NCI-H1092 (cell line): ENCODE results near the gene CNGA4.

Source experiments
- DNase-seq: peaks from one replicate; lab custom pipeline; 2025; lab: John Stamatoyannopoulos, UW

Gene CNGA4, protein sequence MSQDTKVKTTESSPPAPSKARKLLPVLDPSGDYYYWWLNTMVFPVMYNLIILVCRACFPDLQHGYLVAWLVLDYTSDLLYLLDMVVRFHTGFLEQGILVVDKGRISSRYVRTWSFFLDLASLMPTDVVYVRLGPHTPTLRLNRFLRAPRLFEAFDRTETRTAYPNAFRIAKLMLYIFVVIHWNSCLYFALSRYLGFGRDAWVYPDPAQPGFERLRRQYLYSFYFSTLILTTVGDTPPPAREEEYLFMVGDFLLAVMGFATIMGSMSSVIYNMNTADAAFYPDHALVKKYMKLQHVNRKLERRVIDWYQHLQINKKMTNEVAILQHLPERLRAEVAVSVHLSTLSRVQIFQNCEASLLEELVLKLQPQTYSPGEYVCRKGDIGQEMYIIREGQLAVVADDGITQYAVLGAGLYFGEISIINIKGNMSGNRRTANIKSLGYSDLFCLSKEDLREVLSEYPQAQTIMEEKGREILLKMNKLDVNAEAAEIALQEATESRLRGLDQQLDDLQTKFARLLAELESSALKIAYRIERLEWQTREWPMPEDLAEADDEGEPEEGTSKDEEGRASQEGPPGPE

DNA sequence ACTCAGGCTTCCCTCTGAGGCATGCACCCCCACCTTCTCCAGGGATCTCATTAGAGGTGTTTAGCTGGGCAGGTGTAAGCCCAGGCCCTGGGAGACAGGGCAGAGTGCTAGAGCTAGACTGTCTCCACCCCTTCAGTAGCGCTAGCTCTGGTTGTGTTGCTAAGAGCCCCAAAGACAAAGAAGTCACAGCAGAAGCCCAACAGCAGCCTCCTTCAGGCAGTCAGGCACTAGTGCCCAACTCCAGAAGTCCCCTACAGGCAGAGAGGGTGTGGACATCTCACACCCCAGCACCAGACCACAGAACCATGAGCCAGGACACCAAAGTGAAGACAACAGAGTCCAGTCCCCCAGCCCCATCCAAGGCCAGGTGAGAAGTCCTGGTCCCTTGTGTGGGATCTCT is at the start of gene CNGA4:
Gene CNGA4 (plus strand): TSS at position 188 of the 400 bp plus-strand sequence. CDS start 118 bp downstream, at position 306.
- DNase-seq, result no peak

DNA sequence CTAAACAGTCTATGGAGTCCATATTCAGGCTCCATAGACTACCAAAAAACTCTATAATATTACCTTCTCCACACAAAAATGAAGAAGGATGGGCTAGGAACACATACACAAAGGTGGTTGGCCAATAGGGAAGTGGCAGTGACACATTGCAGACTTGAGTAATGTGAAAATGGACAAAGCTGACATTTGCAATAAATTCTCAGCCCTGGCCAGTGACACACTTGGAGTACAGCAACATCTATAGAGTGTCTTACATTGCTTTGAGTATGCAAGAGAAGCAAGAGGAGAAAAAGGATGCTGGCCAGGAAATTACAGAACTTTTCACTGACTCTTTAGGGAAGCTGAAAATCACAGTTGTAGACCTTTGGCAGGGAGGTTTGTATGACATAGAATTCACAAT is 47.1 kb upstream of the CNGA4 start:
- no peak for DNase-seq

DNA sequence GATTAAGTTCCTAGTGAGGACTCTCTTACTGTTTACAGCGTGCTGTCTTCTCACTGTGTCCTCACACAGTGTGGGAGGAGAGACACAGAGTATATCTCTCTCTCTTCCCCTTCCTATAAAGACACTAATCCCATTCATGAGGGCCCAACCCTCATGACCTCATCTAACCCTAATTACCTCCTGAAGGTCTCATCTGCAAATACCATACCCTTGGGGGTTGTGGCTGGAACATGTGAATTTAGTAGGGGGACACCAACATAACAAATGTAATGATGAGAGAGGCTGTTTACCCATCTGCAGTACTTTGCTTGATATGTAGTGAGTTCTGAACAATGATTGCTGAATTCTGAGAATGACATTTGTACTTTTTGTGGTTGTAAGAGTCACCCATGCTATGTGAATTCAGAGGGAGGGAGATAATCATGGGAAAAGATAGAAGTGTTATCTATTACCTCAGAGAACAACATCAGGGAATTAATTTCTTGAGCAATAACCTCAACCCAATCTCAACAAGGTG is 44.8 kb upstream of the CNGA4 start:
- no peak for DNase-seq

DNA sequence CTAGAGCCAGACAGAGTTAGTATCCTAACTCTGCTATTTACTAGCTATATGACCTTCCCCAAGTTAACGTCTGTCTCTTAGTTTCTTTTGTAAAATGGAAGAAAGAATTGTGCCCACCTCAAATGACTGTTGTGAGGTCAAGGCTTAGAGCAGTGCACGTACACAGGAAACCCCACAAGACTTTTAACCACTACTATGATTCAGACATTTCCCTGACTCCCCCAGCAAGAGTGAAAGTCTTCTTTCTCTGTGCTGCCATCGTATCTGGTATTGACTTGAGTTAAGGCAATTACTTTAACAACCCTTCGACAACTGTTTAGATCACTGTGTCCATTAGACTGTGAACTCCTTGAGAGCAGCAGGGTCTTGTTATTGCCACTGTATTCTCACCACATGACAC is 42.5 kb upstream of the CNGA4 start:
- no peak for DNase-seq

DNA sequence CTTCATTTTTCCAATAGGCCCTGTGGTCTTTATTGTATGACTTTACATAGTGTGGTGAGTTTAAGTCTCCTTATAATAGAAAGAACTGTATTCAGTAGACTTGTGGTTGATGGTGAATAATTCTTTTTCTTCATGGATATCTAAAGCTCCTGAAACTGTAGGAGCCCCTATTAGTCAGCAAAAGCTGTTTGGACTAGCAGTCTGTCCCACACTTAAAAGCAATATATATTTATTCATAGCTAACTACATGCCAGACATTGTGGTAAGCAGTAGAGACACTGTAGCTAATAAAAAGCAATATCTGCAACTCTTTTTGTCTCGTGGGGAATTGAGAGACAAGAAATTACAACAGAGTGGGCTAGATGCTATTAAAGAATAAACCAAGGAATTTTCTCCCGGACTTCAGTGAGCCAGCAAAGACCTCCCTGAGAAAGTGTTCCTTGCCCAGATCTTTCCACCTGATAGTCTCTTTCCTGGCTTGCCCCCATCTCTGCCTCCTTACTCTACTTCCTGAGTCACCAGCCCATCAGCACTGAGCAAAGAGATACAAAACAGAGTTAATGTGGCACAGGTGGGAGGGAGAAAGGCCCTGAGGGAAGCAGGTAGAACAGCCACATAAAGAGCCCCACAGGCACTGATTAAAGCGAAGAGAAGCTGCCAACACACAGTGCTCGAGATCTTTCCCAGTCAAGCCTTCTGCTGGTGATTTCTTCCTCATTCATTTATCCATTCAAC is 41.3 kb upstream of the CNGA4 start:
- DNase-seq, result no peak

DNA sequence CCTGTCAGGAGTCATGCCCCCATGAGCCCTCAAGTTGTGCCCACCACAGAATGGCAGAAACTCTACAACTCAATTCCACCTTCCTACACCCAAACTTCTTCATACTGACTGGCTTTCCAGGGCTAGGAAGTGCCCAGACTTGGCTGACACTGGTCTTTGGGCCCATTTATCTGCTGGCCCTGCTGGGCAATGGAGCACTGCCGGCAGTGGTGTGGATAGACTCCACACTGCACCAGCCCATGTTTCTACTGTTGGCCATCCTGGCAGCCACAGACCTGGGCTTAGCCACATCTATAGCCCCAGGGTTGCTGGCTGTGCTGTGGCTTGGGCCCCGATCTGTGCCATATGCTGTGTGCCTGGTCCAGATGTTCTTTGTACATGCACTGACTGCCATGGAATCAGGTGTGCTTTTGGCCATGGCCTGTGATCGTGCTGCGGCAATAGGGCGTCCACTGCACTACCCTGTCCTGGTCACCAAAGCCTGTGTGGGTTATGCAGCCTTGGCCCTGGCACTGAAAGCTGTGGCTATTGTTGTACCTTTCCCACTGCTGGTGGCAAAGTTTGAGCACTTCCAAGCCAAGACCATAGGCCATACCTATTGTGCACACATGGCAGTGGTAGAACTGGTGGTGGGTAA is 39.6 kb upstream of the CNGA4 start, which contains the start of gene OR52W1:
Gene OR52W1 (plus strand): TSS at position 51 of the 637 bp plus-strand sequence. CDS start 0 bp downstream, at position 51.
- no peak for DNase-seq

DNA sequence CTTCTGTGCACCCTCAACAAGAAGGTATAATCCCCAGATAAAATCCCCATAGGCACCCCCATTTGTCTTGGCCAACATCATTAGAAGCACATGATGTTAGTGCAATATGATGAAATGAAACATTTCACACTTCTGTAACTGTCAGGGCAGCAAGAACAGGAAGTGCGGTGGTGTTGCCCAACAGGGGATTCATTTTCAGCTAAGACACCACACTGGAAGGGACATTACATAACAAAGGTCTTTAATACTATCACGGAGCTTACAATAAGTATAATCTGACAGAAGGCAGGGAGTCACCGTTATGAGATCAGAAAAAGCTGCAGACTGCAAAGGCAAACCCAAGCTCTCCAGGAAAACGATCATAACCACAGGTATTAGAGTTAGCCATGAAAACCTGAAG is 37.9 kb upstream of the CNGA4 start:
- no peak for DNase-seq

DNA sequence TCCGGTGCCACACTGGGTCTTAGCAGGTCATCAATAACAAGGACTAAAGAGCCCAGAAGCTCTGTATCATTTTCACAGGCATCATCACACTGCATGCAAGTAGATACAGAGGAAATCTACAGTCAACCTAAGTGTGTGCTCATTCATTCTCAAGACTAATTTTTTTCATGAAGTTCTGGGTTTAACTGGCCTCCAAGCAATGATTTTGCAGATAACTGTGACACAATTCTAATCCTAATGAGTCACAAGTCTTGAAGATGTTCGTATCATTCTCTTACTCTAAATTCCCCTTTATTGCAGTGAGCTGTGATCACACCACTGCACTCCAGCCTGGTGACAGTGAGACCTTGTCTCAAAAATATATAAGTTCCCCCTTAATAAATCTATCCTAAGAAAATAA is 37.4 kb upstream of the CNGA4 start:
- DNase-seq, result no peak

DNA sequence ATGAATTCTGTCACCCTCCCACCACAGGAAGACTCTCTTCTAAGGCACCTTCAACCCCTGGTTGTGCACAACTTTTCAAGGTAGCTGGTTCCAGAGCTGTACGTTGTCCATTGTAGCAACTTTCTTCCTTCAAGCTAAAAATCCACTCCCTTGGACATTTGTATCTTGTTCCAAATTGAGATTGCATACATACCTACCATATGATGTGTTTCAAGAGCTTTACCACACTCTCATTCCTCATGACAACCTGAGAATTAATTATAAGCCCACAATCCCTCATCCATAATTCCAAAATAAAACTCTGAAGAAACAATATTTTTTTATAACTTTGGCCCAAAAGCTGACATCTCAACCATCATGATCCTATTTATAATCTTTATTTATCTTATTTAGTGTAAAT is 36.8 kb upstream of the CNGA4 start:
- no peak for DNase-seq

DNA sequence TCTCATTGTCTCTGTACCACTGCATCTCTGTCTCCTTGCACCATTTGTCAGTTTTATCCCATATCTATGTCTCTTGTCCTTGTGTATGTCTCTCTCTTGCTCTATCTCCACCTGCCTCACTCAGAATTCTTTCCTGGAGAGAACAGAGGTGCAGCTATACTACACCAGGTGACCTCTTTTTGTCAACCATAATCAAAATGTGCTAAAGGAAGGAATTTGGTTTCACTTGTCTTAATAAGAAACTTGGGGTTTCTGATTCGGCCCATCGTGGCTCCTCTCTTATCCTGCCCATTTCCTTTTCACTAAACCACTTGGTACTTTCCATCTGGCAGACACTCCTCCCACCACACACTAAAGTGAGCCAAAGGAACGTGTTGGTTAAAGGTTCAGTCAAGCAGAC is 35.6 kb upstream of the CNGA4 start:
- DNase-seq, result no peak

DNA sequence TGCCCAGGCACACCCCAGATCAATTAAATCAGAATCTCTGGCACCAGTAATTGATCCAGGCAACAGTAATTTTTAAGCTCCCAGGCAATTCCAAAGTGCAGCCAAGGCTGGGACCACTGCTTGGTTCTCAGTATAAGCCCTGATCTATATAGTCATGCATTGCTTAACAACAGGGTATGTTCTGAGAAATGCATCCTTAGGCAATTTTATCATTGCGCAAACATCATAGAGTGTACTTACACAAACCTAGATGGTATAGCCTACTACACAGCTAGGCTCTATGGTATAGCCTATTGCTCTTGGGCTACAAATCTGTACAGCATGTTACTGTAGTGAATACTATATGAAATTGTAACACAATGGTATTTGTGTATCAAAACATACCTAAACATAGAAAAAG is 34.2 kb upstream of the CNGA4 start:
- DNase-seq, result no peak

DNA sequence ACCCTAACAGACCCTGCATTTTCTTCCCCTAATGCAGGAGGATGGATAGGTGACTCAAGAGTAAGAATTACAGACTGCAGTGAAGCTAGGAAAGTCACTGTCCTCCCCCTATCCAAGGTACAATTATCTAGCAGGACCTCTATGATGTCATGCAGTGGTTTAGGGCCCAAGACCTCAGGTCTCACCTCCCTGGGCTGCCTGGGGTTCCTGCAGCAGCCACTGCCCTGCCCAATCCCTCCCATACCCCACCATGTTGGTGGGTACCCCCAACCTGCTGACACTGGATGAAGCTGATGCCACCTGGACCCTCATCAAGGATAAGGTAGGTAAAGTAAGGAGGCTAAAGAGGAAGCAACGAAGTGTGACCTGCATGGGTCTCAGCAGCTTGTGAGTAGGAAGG is 33.5 kb upstream of the CNGA4 start, which contains the start of gene C11orf42:
Gene C11orf42 (plus strand): TSS at position 192 of the 400 bp plus-strand sequence. CDS start 59 bp downstream, at position 251.
- no peak for DNase-seq

DNA sequence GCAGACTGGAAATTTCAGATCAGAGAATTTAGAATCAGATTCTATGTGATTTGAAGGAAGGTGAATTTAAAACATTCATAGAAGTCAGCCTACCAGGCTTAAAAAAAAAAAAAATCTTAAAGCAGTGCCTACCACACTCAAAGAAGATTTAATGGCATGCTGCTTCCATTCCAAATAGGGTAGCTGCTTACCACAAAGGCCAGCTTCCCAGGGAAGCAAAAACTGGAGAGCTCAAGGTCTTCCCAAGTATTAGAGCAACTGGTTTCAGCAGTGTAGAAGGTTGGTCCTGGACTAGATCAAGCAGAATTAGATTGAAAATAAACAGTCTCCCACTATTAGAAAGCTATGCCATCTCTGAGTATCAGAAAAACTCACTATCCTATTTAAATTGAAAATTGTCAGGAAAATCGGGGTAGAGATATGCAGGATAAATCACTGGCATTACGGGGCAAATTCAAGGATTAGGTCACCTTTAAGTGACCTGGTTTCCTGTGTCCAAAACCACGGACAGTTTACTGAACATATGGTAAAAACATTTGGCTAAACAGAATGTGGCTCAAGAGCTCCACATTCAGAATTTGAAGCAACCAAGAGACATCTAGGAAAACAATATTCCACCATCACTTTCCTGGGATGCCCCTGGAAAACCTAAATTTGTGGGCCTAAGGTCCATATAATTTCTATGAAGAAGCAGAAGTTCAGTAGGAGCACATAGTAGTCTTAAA is 32.3 kb upstream of the CNGA4 start:
- DNase-seq, result no peak

DNA sequence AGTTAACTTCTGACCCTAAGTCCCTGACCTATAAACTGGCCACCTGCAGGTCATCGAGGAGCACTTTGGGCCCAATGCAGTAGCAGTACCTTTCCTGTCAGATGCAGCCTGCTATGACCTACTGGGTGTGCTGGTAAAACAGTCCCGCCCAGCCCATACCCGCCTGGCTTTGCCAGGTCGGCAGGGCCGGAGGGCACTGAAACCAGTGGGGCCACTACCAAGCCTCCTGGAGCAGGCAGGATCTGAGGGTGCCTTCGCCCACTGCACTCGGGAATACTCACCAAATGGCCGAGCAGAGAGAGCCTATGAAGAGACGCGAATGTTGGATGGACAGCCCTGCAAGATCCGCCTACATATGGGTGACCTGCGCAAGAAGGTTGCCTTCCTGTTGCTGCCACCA is 29.1 kb upstream of the CNGA4 start:
- no peak for DNase-seq

DNA sequence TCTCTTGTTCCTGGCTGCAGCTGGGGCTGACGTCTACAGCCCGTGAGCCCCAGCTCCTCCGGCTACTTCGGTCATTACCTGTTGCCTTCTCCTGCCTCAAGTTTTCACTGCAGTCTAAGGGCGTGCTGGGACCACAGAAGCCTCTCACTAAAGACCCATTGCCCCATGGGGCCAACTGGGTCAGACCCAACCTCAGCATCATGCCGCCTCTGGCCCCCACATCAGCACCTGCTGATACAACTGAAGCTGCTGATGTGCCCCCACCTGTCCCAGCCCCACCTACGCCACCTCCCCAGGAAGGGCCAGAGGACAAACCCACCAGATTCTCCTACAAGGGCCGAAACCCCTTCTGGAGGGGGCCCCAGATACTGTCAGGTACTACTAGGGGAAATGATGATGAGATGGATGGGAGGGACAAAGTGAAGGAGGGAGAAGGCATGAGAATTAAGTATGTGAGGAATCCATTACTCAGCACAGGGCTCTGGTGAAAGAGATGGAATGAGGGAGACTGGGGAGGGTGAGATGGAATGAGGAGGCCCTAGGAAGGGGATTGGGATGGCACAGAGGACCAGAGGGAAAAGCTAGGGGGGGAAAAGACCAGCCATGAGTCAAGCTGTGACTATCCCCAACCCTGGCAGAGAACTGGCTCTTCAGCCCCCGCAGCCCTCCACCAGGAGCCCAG is 28.5 kb upstream of the CNGA4 start:
- DNase-seq, result no peak

DNA sequence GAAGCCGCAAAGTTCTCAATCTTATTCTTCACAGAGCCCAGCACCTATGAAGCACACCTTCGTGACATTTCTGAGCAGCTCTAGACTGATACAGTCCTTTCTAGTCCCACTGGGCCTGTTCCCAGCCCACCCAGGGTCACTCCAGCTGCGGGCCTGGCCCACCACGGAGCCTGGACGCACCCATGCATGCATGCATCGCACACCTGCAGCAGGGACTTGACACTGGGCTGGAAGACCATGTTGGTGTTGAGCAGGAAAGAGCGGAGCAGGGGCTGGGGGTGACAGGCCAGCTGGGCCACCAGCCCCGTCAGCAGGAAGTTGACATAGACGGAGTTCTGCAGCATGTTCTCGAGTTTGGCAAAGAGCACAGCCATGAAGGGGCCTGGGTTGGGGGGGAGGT is 24.4 kb upstream of the CNGA4 start:
- DNase-seq, result no peak

DNA sequence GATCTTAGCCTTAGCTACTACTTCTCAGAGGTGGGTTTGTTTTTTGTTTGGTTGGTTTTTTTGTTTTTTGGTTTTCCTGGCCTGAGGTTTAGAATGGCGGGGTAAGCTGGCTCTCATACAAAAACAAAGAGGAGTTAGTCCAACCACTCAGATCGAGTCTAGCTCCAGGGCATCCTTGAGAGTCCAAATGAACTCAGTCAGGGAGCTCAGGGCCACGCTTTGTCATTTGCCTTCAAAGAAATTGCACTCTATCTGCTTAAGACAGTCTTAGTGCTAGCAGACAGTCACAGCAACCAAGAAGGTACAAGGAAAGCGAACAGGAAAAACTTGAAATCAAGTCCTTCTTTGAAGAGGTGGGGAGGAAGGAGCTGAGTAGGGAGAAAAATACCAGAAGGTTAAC is 22.4 kb upstream of the CNGA4 start:
- no peak for DNase-seq

DNA sequence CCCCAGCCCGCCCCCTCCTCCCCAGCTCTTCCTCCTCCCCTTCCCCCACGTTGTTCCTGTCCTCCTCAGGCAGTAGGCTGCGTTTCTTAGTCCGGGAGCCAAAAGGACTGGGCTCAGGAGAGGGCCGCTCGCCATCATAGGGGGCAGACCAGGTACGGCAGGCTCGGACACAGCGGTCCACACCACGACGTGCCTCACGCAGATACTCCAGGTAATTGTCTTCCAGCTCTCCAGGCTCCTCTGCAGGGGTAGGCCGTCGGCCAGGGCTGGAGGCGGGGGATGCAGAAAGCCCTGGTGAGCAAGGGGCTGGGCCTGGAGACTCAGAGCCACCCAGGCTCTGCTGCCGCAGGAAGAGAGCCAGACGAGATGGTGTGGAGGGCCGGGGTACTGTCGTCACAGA is 21.2 kb upstream of the CNGA4 start:
- DNase-seq, result no peak

DNA sequence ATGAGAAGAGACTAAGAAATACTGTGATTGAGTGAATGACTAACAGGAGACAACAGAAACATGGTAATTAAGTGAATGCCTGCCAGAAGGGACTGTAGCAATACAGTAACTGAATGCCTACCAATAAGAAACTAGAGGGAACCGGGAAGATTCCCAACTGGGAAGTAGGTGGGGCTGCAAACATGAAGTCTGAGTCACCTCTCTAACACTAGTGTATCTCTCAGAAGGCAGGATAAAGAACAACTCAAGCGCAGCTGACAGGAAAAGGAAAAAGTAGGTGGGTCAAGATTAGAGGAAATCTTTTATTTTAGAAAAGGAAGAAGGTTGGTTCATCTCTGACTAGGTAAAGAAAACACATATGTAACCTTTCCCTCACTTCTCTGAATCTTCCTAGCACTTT is 19.5 kb upstream of the CNGA4 start:
- no peak for DNase-seq

DNA sequence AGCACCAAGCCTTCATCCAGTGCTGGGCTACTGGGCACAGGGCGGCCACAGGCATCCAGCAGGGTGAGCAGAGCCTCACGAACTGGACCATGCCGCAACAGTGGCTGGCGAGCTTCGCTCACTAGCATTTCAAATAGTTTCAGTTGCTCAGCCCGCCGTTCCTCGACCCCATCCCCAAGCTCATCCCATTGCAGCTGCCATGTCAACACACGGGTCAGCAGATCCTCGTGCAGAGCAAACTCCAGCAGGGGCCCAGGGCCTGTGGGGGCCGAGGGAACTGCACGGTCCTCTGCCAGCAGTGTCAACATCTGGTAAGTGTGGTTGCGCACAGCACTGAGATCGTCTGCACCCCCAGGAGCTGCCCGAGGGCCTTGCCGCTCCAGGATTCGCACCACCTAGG is 15.0 kb upstream of the CNGA4 start:
- DNase-seq, result no peak

DNA sequence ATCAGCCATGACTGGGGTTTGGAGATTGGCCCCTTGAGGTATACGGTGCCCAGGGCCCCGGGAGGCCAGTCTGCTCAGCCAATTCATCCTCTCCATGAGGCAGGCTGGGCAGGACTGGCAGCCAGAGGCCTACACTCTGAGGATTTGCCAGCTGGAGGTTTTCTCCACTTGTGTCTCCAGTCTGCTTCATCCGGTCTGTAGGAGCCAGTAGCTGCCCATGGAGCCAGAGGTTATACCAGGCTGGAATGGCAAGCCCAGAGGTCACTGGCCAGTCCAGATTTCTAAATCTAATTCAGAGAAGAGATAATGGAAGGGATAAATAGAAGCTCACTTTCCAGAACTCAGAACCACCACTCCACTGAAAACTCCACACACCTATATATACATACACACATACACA is 14.5 kb upstream of the CNGA4 start:
- no peak for DNase-seq
